Measurements from ENCODE around the gene SFMBT1. TPM values are rescaled to one million over a fixed set of nuclear protein-coding genes. Genes with fewer than 3 reads are reported as not detected.

The SFMBT1 gene
- total RNA-seq, 1 donor from 2014 or later: 9.1 TPM

DNA sequence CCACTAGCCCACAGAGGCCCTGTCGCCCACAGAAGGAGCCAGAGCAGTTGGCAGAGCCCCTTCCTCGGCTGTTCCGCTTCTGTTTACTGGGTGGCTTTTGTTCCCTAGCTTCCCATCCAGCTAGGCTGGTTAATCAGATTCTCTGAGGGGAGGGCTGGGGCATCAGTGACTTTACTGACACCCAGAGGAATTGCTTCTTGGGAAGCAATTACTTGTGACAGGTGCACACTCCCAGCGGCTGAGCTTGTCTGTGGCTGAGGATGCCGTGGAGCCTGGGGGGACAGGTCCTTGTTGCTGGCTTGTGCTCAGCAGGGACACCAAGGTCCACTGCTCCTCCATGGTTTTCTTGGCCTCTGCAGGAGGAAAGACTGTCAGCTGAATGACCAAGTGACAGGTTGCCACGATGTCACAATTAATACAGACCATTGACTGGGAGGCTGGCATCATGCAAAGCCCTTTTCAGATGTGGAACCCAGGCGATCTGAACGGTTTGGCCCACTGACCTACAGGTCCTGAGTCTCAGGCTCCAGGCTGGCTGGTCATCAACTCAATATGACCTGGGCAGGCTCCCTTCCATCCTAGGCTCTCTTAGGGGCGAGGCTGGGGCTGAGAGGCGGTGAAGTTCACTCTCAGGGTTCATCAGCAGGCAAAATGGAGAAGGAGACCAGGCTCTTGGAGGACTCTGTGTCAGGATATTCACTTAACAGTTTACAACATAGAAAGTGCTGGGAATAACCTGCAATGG, 31.8 kb upstream of the SFMBT1 start:
- Histone ChIP-seq H3K9me3 (no peaks in the 10 kb centered on the region), H3K27me3 (no peaks in the 10 kb centered on the region), H3K36me3 (no peaks in the 10 kb centered on the region), H3K4me1 (peaks cover 5% of the 10 kb centered on the region), H3K27ac (no peak overlapping the region), H3K4me3 (no peak overlapping the region)
- no peak for TF ChIP-seq POLR2AphosphoS5 (IDR thresholded peaks at IDR 0.05; ENCODE audit: insufficient read depth in 1 of 2, low read depth in 1 of 2)
- TF ChIP-seq, protein P1, sequence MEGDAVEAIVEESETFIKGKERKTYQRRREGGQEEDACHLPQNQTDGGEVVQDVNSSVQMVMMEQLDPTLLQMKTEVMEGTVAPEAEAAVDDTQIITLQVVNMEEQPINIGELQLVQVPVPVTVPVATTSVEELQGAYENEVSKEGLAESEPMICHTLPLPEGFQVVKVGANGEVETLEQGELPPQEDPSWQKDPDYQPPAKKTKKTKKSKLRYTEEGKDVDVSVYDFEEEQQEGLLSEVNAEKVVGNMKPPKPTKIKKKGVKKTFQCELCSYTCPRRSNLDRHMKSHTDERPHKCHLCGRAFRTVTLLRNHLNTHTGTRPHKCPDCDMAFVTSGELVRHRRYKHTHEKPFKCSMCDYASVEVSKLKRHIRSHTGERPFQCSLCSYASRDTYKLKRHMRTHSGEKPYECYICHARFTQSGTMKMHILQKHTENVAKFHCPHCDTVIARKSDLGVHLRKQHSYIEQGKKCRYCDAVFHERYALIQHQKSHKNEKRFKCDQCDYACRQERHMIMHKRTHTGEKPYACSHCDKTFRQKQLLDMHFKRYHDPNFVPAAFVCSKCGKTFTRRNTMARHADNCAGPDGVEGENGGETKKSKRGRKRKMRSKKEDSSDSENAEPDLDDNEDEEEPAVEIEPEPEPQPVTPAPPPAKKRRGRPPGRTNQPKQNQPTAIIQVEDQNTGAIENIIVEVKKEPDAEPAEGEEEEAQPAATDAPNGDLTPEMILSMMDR (IDR thresholded peaks at IDR 0.05): no peak
- no peak for TF ChIP-seq POLR2A (IDR thresholded peaks at IDR 0.05)
- DNase-seq (ENCODE audit: extremely low spot score in 2 of 2): no peak
- intact Hi-C loops (cut with DNase I): no loop called here

DNA sequence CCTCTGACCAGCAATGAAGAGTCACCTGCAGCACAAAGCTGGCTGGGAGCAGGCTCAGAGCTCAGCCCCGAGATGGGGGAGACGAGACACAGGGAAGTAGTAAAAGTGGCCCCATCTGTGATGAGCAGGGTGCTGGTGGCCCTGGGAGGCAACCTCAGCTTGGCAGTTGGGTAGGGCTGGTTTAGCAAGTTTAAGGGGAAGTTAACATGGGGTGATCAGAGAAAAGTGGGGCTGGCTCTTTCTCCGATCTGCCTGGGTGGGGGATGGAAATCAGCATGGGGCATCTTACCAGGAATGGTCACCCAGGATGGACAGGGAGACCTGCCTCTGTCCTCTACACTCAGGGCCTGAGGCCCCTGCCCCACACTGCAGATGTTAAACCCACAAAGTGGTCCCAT, 29.9 kb upstream of the SFMBT1 start:
- Histone ChIP-seq H3K27me3 (no peaks in the 10 kb centered on the region), H3K27ac (no peak overlapping the region), H3K4me1 (peaks cover 12% of the 10 kb centered on the region), H3K4me3 (no peak overlapping the region), H3K9me3 (no peaks in the 10 kb centered on the region), H3K36me3 (no peaks in the 10 kb centered on the region)
- no peak for DNase-seq (ENCODE audit: extremely low spot score in 2 of 2)
- intact Hi-C loops (cut with DNase I): no loop called here
- TF ChIP-seq POLR2AphosphoS5 (IDR thresholded peaks at IDR 0.05; ENCODE audit: insufficient read depth in 1 of 2, low read depth in 1 of 2) (no peak), POLR2A (IDR thresholded peaks at IDR 0.05) (no peak)
- TF ChIP-seq, protein P1 (IDR thresholded peaks at IDR 0.05): no peak

DNA sequence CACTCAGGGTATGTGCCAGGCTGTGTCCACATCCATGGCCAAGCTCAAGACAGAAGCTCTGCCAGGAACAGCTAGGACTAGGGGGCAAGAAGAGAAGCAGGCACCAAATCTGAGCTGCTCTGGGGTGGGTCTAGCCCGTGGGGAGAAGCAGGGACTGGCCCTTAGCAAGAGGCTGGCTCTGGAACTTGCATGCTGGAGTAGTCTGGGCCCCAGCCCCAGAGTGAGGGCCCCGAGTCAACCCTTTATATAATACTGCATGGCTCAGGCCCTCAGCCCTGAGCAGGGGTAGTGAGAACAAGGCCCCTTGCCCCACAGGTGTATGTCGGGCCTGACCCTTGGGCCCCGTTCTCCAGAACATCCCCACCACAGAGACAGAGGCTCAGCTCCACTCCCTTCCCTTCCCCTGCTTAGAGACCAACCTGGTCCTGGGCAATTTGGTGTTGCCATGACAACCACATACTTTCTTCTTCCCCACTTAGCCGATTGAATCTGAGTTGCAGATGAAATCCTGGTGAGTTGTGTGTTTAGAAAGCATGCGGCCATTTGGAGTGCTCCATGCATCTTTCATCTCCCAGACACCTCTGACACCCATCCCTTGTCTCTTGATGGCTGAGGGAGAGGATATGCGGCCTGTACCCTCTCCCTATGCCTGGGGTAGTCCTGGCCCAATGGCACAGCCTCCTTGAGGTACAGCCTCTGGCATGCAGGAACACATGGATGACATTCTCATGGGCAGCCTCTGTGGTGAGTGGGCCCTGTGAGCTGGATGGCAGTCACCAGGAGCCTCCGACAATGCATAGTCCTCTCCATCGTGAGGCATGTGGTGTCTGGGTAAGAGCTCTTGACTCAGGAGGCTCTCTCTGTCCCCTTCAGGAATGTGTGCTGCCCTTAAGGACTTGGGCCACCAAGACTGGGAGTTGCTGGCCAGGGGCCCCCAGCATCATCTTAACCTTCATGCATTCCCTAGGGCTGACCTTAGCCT, 29.2 kb upstream of the SFMBT1 start:
- intact Hi-C loops (cut with DNase I): no loop called here
- H3K4me3 ChIP-seq: no peak overlapping the region
- H3K36me3 ChIP-seq: no peaks in the 10 kb centered on the region
- DNase-seq (ENCODE audit: extremely low spot score in 2 of 2): no peak
- H3K27ac ChIP-seq: no peak overlapping the region
- no peaks in the 10 kb centered on the region for H3K27me3 ChIP-seq
- H3K4me1 ChIP-seq: peaks cover 12% of the 10 kb centered on the region
- H3K9me3 ChIP-seq: no peaks in the 10 kb centered on the region
- TF ChIP-seq POLR2AphosphoS5 (IDR thresholded peaks at IDR 0.05; ENCODE audit: insufficient read depth in 1 of 2, low read depth in 1 of 2): no peak
- TF ChIP-seq, protein P1 (IDR thresholded peaks at IDR 0.05): no peak
- TF ChIP-seq POLR2A (IDR thresholded peaks at IDR 0.05): no peak

DNA sequence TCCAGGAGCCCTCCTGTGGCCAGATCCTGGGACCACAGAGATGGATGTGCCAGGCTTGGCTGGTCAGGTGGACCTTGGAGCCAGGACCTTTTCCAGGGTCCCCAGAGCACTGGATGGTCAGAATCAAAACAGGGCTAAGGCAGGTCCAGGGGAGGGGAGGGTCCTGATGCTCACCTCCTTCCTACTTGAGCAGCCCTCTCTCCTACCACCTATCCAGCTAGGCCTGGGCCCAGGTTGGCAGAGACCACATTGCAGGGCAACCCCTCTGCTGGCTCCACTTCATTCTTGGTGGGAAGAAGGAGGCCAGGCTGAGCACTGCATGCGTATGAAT, 28.5 kb upstream of the SFMBT1 start:
- Histone ChIP-seq H3K27me3 (no peaks in the 10 kb centered on the region), H3K9me3 (no peaks in the 10 kb centered on the region), H3K36me3 (no peaks in the 10 kb centered on the region), H3K4me3 (no peak overlapping the region), H3K27ac (no peak overlapping the region), H3K4me1 (peaks cover 12% of the 10 kb centered on the region)
- intact Hi-C loops (cut with DNase I): no loop called here
- TF ChIP-seq, protein P1 (IDR thresholded peaks at IDR 0.05): no peak
- TF ChIP-seq POLR2A (IDR thresholded peaks at IDR 0.05) (no peak), POLR2AphosphoS5 (IDR thresholded peaks at IDR 0.05; ENCODE audit: insufficient read depth in 1 of 2, low read depth in 1 of 2) (no peak)
- no peak for DNase-seq (ENCODE audit: extremely low spot score in 2 of 2)
